Measurements from ENCODE around the gene TCF7L1.
"Not testable (repeated sequence)": the region's sequence is repeated elsewhere in the genome, so short reads cannot be mapped to it uniquely, and the experiment has no call there.

Gene TCF7L1

GRCh38 chr2:85324639-85325465 is 191.7 kb downstream of the TCF7L1 start:
- no peak for DNase-seq (ENCODE audit: low read depth in 2 of 2)

GRCh38 chr2:85325466-85325811 is 192.2 kb downstream of the TCF7L1 start:
- DNase-seq (ENCODE audit: low read depth in 2 of 2) = no peak

GRCh38 chr2:85326406-85327159 is 193.4 kb downstream of the TCF7L1 start:
- DNase-seq (ENCODE audit: low read depth in 2 of 2) = no peak

GRCh38 chr2:85327160-85327821 is 194.1 kb downstream of the TCF7L1 start:
- peak; percentile 25 for DNase-seq (ENCODE audit: low read depth in 2 of 2)

GRCh38 chr2:85327822-85328617 is 194.8 kb downstream of the TCF7L1 start, which contains the start of gene TGOLN2:
TGOLN2 (minus strand) TSS chr2:85327989; CDS start chr2:85327962, 27 bp downstream.
- peak; percentile 85 to 87 for DNase-seq (ENCODE audit: low read depth in 2 of 2)

DNA sequence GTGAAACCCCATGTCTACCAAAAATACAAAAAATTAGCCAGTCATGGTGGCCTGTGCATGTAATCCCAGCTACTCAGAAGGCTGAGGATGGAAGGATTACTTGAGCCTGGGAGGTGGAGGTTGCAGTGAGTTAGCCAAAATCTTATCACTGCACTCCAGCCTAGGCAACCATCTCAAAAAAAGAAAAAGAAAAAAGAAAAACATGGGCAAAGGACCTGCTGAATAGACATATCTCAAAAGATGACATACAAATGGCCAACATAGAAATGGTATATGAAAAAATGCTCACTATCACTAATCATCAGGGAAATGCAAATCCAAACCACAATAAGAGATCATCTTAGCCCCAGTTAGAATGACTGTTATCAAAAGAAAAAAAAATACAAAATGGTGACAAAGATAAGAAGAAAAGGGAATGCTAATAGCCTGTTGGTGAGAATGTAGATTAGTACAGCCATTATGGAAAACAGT is 196.0 kb downstream of the TCF7L1 start:
- DNase-seq (ENCODE audit: low read depth in 2 of 2) = no peak

DNA sequence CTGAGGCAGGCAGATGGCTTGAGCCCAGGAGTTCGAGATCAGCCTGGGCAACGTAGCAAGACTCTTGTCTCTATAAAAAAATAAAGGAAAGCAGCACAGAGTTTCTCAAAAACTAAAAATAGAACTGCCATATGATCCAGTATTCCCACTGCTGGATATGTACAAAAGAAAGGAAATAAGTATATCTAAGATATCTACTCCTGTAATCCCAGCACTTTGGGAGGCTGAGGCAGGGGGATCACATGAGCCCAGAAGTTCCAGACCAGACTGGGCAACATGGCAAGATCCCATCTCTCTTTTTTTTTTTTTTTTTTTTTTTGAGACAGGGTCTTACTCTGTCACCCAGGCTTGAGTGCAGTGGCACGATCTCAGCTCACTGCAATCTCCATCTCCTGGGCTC is 196.5 kb downstream of the TCF7L1 start:
- not testable (repeated sequence) for DNase-seq (ENCODE audit: low read depth in 2 of 2)

- DNase-seq (ENCODE audit: low read depth in 2 of 2) = no peak
Measured at GRCh38 chr2:85330839-85331636, 197.8 kb downstream of the TCF7L1 start.

DNA sequence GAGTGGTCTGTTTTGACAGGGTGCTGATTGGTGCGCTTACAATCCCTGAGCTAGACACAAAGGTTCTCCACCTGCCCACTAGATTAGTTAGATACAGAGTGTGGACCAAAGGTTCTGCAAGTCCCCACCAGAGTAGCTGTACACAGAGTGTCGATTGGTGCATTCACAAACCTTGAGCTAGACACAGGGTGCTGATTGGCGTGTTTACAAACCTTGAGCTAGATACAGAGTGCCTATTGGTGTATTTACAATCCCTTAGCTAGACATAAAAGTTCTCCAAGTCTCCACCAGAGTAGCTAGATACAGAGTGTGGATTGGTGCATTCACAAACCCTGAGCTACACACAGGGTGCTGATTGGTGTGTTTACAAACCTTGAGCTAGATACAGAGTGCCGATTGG is 200.7 kb downstream of the TCF7L1 start:
- DNase-seq (ENCODE audit: low read depth in 2 of 2) = not testable (repeated sequence)

- no peak for DNase-seq (ENCODE audit: low read depth in 2 of 2)
Measured at GRCh38 chr2:85334928-85335327, 201.7 kb downstream of the TCF7L1 start.

GRCh38 chr2:85340034-85340892 is 207.1 kb downstream of the TCF7L1 start:
- no peak for DNase-seq (ENCODE audit: low read depth in 2 of 2)

- DNase-seq (ENCODE audit: low read depth in 2 of 2) = no peak
Measured at GRCh38 chr2:85341269-85342029, 208.3 kb downstream of the TCF7L1 start.

DNA sequence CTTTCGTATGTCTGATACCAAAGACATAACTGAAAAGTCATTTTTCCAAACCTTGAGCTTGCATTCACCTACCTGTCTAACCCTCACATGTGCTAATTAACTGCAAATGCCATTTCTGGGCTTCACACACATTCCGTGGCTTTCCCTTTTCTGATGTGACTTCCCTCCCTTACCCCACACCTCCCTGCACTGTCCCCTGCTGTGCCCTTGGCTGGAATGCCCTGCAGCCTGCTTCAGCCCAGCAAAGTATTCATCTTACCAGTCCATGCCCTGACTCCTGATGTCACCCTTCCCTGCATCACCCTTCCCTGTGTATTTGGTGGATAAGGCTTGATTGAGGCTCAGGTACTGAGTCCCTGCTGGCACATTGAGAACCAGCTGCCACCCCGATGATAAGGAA is 209.0 kb downstream of the TCF7L1 start:
- no peak for DNase-seq (ENCODE audit: low read depth in 2 of 2)

- not testable (repeated sequence) for DNase-seq (ENCODE audit: low read depth in 2 of 2)
Measured at GRCh38 chr2:85343207-85343895, 210.2 kb downstream of the TCF7L1 start.

DNA sequence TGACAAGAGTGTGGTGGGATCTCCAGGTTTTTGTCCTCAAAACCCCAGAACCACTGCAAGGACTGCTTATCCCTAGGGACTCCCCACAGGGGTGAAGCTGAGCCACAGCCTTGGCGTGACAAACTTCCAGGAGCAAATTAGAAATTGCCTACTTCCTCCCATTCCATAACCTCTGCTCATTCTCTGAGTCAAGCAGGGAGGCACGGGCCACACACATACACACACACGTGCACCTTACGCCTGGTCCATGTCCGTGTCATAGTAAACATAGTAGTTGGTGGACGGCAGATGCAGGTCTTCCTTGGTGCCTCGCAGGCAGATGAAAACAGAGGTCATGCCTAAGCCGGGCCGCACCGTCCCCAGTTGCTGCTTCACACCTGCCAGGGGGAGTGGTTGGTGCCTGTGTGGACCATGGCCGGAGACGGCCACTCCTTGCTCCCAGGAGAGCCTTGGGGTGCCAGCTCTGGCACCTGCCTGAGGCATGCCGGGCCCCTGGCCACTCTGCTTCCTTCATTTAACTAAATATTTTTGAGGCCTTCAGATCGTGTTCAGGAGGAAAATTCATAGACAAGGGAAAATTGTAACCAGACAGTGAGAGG is 211.3 kb downstream of the TCF7L1 start:
- DNase-seq (ENCODE audit: low read depth in 2 of 2) = no peak

DNA sequence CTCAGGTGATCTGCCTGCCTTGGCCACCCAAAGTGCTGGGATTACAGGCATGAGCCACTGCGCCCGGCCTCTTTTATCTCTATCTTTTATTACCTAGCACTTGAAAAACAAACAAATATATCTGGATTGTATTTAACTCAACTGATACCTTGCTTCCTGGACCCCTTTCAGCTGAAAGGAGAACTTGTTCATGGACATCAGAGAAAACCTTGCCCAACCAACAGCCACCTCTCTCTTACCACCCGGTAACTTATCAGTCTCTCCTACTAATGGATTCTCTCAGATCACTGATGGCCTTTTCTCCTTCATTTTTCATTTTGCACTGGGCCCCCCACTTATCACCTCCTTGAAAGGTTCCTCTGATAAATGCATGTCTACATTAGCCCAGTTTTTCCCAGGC is 214.4 kb downstream of the TCF7L1 start:
- no peak for DNase-seq (ENCODE audit: low read depth in 2 of 2)

DNA sequence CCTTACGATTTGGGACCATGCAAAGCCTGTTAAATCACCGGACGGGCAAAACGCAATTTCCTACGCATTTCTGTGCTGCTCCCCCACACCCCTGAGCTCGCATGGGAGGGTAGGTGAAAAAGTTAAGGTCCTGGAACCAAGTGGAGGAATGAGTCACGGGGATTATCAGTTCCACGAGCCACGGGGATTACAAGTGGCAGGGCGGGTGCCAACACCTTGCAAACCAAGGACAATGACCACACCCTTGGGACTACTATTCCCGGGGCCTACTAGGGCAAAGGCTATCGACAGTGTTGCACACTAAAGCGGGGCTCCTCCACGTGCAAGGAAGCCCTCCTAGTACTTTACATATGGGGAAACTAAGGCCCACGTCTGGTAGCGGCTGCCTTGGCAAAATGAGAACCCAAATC is 220.7 kb downstream of the TCF7L1 start:
- no peak for DNase-seq (ENCODE audit: low read depth in 2 of 2)
